Transverse colon (tissue), 4 donors: Measurements from ENCODE around the gene PIEZO1. TPM values are rescaled to one million over a fixed set of nuclear protein-coding genes. Genes with fewer than 3 reads are reported as not detected.

ENCODE experiments used
- DNase-seq: peaks from one replicate; pipeline ENCODE4 v3.0.0-alpha.2; 2019
- H3K27ac ChIP-seq, 4 donors: fragments of 200-600 bp; sonication (generic); 2 replicates each; pipeline ENCODE4 v1.5.1; 2016 to 2018; ENCODE audit warnings: inconsistent platforms in 4 of 4
- H3K27me3 ChIP-seq: fragments of 200-600 bp; sonication (generic); 2 replicates; pipeline ENCODE4 v1.5.1; 2017; ENCODE audit warnings: inconsistent platforms
- H3K36me3 ChIP-seq, 4 donors: fragments of 200-600 bp; sonication (generic); 2 replicates each; pipeline ENCODE4 v1.5.1; 2017 to 2019; ENCODE audit warnings: inconsistent platforms in 4 of 4
- H3K4me1 ChIP-seq, 4 donors: fragments of 200-600 bp; sonication (generic); 2 replicates each; pipeline ENCODE4 v1.5.1; 2017 to 2020; ENCODE audit warnings: inconsistent platforms in 4 of 4
- H3K4me3 ChIP-seq, 4 donors: fragments of 200-600 bp; sonication (generic); 1 replicate in 1 of 4; 2 replicates in 3 of 4; pipeline versions ENCODE4 v1.5.1 to v1.6.1; 2017 to 2019; ENCODE audit warnings: inconsistent platforms in 4 of 4
- H3K9me3 ChIP-seq, 2 donors: fragments of 200-600 bp; sonication (generic); 2 replicates each; pipeline ENCODE4 v1.5.1; 2017 to 2019; ENCODE audit warnings: inconsistent platforms in 2 of 2
- CTCF ChIP-seq, 5 experiments: fragments of 200-600 bp in 3 of 5; fragments of 450-650 bp in 2 of 5; sonication (generic) in 3 of 5; IDR thresholded peaks; 1 replicate in 2 of 5; 2 replicates in 3 of 5; pipeline ENCODE4 v1.5.1; 2016 to 2017; ENCODE audit warnings: antibody characterized with exemption in 5 of 5, inconsistent platforms in 3 of 5, mild to moderate bottlenecking in 2 of 5, moderate library complexity in 1 of 5
- EP300 ChIP-seq: sonication (generic); formaldehyde crosslinking; IDR thresholded peaks from one replicate; pipeline ENCODE4 v1.6.1; 2017; ENCODE audit warnings: antibody characterized with exemption, low read depth
- POLR2A ChIP-seq: fragments of 450-650 bp; IDR thresholded peaks from one replicate; pipeline ENCODE4 v1.6.1; 2016; ENCODE audit warnings: antibody characterized with exemption, mild to moderate bottlenecking, moderate library complexity
- POLR2AphosphoS5 ChIP-seq, 3 donors: sonication (generic); formaldehyde crosslinking; IDR thresholded peaks; one replicate each; pipeline ENCODE4 v1.6.1; 2016; ENCODE audit warnings: antibody characterized with exemption in 3 of 3
- WGBS, 2 donors: methylation state at CpG; one replicate each; pipeline ENCODE4 v1.1.5; 2018; ENCODE audit warnings: low coverage in 1 of 2; 5-methylcytosine and 5-hydroxymethylcytosine counted together
- in situ Hi-C, 4 donors: fragments of 200-750 bp; cut with MboI; loops; one replicate each; pipeline versions ENCODE4 v1.15.0 to v1.15.1; 2017; ENCODE audit warnings: low sequenced_read_pairs in 3 of 4, low pct_ligation_motif_present in 1 of 4, low pct_unique_long_range_greater_than_20kb in 1 of 4
- intact Hi-C: fragments of 100-400 bp; cut with DNase I; formaldehyde crosslinking; loops from one replicate; pipeline ENCODE4 v1.15.1; 2023; ENCODE audit warnings: low total_unique reads
- total RNA-seq, 4 donors: library from RNA; depleted of rRNA; stranded (reverse); fragments of >200 nt; gene quantifications; one replicate each; pipeline ENCODE4 v1.1.0, GENCODE V29; 2016

The PIEZO1 gene
- total RNA-seq, 4 donors from 2014 or later: 133 to 546 (median 179) TPM

- H3K27ac ChIP-seq: peak overlapping the region; percentile 72 to 89 (median 86)
- H3K4me3 ChIP-seq: no peak overlapping the region
- in situ Hi-C loops (no loop called here), intact Hi-C loops (no loop called here)
- TF ChIP-seq EP300: no peak
- no peak for TF ChIP-seq POLR2AphosphoS5 (IDR thresholded peaks at IDR 0.05)
- TF ChIP-seq POLR2A: no peak
- TF ChIP-seq CTCF (IDR thresholded peaks at IDR 0.05): no peak
- H3K27me3 ChIP-seq: no peaks in the 10 kb centered on the region
- H3K9me3 ChIP-seq: no peaks in the 10 kb centered on the region
- no peaks in the 10 kb centered on the region for H3K36me3 ChIP-seq
- peaks cover 31 to 63% (median 52%) of the 10 kb centered on the region in 4 donors for H3K4me1 ChIP-seq
- 84% methylated on average over 9 of the region's 11 CpGs; no CpG with 5 or more reads in 1 of the 2 donors for WGBS, 2 donors
- DNase-seq: no peak
Observed at GRCh38 chr16:88761143-88761534, 23.9 kb downstream of the PIEZO1 start.

GRCh38 chr16:88760424-88761142, 24.4 kb downstream of the PIEZO1 start:
- peak; percentile 77 for DNase-seq
- Histone ChIP-seq H3K4me3 (no peak overlapping the region), H3K4me1 (peaks cover 31 to 63% (median 54%) of the 10 kb centered on the region in 4 donors), H3K27me3 (no peaks in the 10 kb centered on the region), H3K9me3 (no peaks in the 10 kb centered on the region), H3K36me3 (no peaks in the 10 kb centered on the region), H3K27ac (peak overlapping the region; percentile 72 to 89 (median 86))
- intact Hi-C loops: no loop called here
- in situ Hi-C loops: no loop called here
- TF ChIP-seq CTCF (IDR thresholded peaks at IDR 0.05) (peak in 1 of 5 experiments; percentile 32), EP300 (no peak), POLR2AphosphoS5 (IDR thresholded peaks at IDR 0.05) (peak in 2 of 3 donors; percentile 49 to 73)
- WGBS, 2 donors: 39% methylated on average over 21 of the region's 24 CpGs; no CpG with 5 or more reads in 1 of the 2 donors

GRCh38 chr16:88759976-88760350, 25.1 kb downstream of the PIEZO1 start:
- H3K4me3 ChIP-seq: peak overlapping the region in 1 of 4 donors; percentile 16
- no peaks in the 10 kb centered on the region for H3K9me3 ChIP-seq
- no peaks in the 10 kb centered on the region for H3K27me3 ChIP-seq
- no peak for TF ChIP-seq EP300
- TF ChIP-seq POLR2A: no peak
- TF ChIP-seq CTCF (IDR thresholded peaks at IDR 0.05): no peak
- no peak for TF ChIP-seq POLR2AphosphoS5 (IDR thresholded peaks at IDR 0.05)
- peaks cover 31 to 63% (median 57%) of the 10 kb centered on the region in 4 donors for H3K4me1 ChIP-seq
- no peak for DNase-seq
- in situ Hi-C loops: no loop called here
- WGBS, 2 donors: 89% methylated on average over 21 of the region's 22 CpGs; no CpG with 5 or more reads in 1 of the 2 donors
- peak overlapping the region; percentile 72 to 89 (median 86) for H3K27ac ChIP-seq
- no peaks in the 10 kb centered on the region for H3K36me3 ChIP-seq
- intact Hi-C loops: no loop called here

GRCh38 chr16:88759245-88759975, 25.6 kb downstream of the PIEZO1 start:
- H3K9me3 ChIP-seq: no peaks in the 10 kb centered on the region
- intact Hi-C loops (no loop called here), in situ Hi-C loops (no loop called here)
- 44% methylated on average over 26 of the region's 26 CpGs; no CpG with 5 or more reads in 1 of the 2 donors for WGBS, 2 donors
- H3K4me3 ChIP-seq: peak overlapping the region in 2 of 4 donors; percentile 13 to 16
- TF ChIP-seq CTCF (IDR thresholded peaks at IDR 0.05) (peak in 3 of 5 experiments; percentile 17 to 38 (median 35)), EP300 (no peak), POLR2A (peak; percentile 27), POLR2AphosphoS5 (IDR thresholded peaks at IDR 0.05) (peak; percentile 62 to 82 (median 73))
- H3K27ac ChIP-seq: peak overlapping the region; percentile 72 to 89 (median 86)
- no peaks in the 10 kb centered on the region for H3K27me3 ChIP-seq
- no peaks in the 10 kb centered on the region for H3K36me3 ChIP-seq
- DNase-seq: peak; percentile 85
- peaks cover 31 to 63% (median 60%) of the 10 kb centered on the region in 4 donors for H3K4me1 ChIP-seq
